ENCODE data around the gene CEMIP. TPM values are rescaled to one million over a fixed set of nuclear protein-coding genes. Genes with fewer than 3 reads are reported as not detected.

CEMIP gene
- total RNA-seq, 1 experiment from 2014 or later: 3.5 TPM

DNA sequence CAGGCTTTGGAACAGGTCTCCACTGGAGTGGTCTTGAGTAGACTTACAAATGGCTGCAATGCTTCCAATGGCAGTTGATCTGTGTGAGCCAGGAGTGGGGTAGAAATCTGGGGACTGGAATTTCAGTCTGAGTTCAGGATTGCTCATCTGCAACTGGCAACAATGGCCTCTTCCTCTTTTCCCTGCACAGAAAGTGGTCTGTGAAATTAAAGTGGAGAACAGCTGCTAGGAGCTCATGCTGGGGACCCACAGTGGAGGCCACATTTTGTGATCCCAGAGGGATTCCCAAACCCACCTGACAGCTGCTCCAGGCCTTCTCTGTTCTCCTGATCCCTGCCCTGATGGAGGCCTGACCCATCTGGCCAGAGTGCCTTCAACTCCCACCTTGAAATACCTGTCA lies 49.6 kb downstream of the CEMIP start:
- ChIA-PET CTCF (no interaction called here), RAD21 (ENCODE audit: low non-redundant PET in 1 of 2, low total read pairs in 2 of 2, uncharacterized antibody in 2 of 2, unreplicated experiment in 2 of 2) (no interaction called here), POLR2A (no interaction called here)
- Histone ChIP-seq H3K36me3 (ENCODE audit: control insufficient read depth in 1 of 2, insufficient read depth in 2 of 2, low read length in 2 of 2) (no peaks in the 10 kb centered on the region), H3K4me1 (ENCODE audit: control insufficient read depth in 1 of 2, insufficient read depth in 2 of 2, low read length in 2 of 2) (no peaks in the 10 kb centered on the region), H3K4me2 (ENCODE audit: low read length) (no peak overlapping the region), H3K79me2 (ENCODE audit: insufficient read depth, low read length) (no peaks in the 10 kb centered on the region), H2AFZ (ENCODE audit: low read depth, low read length, poor library complexity, severe bottlenecking) (no peak overlapping the region), H3K9me2 (ENCODE audit: insufficient read depth) (no peaks in the 10 kb centered on the region), H3K4me3 (replicated peaks in 1 of 2; ENCODE audit: low read depth in 1 of 2, low read length in 2 of 2) (no peak overlapping the region), H3K9ac (ENCODE audit: low read length) (no peak overlapping the region), H3K9me3 (ENCODE audit: control insufficient read depth in 1 of 2, insufficient read depth in 1 of 2, low read depth in 1 of 2, low read length in 2 of 2) (no peaks in the 10 kb centered on the region), H4K20me1 (ENCODE audit: insufficient read depth) (no peaks in the 10 kb centered on the region), H3K27ac (ENCODE audit: low read depth, low read length) (no peak overlapping the region), H3K27me3 (ENCODE audit: insufficient read depth, low read length) (no peaks in the 10 kb centered on the region)
- TF ChIP-seq TCF7L2 (IDR thresholded peaks at IDR 0.05; ENCODE audit: borderline replicate concordance, extremely low read depth, insufficient read depth, insufficient read length) (no peak), EGR1 (IDR thresholded peaks at IDR 0.05; ENCODE audit: low read depth) (no peak), POLR2A (IDR thresholded peaks at IDR 0.05; ENCODE audit: borderline replicate concordance, extremely low read depth, insufficient read depth, insufficient read length) (no peak), ZNF274 (IDR thresholded peaks at IDR 0.05; ENCODE audit: low read depth, low read length) (no peak), FOSL1 (IDR thresholded peaks at IDR 0.05; ENCODE audit: low read depth) (no peak), ELF1 (IDR thresholded peaks at IDR 0.05; ENCODE audit: borderline replicate concordance, low read depth) (no peak), ZFX (IDR thresholded peaks at IDR 0.05) (no peak), SRF (IDR thresholded peaks at IDR 0.05; ENCODE audit: low read depth) (no peak), EZH2 (IDR thresholded peaks at IDR 0.05) (no peak), CEBPB (IDR thresholded peaks at IDR 0.05; ENCODE audit: low read depth) (no peak), SP1 (IDR thresholded peaks at IDR 0.05; ENCODE audit: low read depth) (no peak), CBX3 (IDR thresholded peaks at IDR 0.05; ENCODE audit: low read depth) (no peak)
- no peak for ATAC-seq
- DNase-seq (ENCODE audit: low read depth, low spot score): no peak
- BruUV-seq (replicated peaks): no TSS peak
- intact Hi-C loops (cut with micrococcal nuclease): no loop called here

- ChIA-PET RAD21 (ENCODE audit: low non-redundant PET in 1 of 2, low total read pairs in 2 of 2, uncharacterized antibody in 2 of 2, unreplicated experiment in 2 of 2) (no interaction called here), CTCF (no interaction called here), POLR2A (no interaction called here)
- no peak for TF ChIP-seq ELF1 (IDR thresholded peaks at IDR 0.05; ENCODE audit: borderline replicate concordance, low read depth)
- no peak for TF ChIP-seq SP1 (IDR thresholded peaks at IDR 0.05; ENCODE audit: low read depth)
- TF ChIP-seq EZH2 (IDR thresholded peaks at IDR 0.05): no peak
- TF ChIP-seq POLR2A (IDR thresholded peaks at IDR 0.05; ENCODE audit: borderline replicate concordance, extremely low read depth, insufficient read depth, insufficient read length): no peak
- TF ChIP-seq FOSL1 (IDR thresholded peaks at IDR 0.05; ENCODE audit: low read depth): no peak
- no peak for TF ChIP-seq CBX3 (IDR thresholded peaks at IDR 0.05; ENCODE audit: low read depth)
- TF ChIP-seq ATF3 (IDR thresholded peaks at IDR 0.05): no peak
- TF ChIP-seq ZFX (IDR thresholded peaks at IDR 0.05): no peak
- TF ChIP-seq RAD21 (IDR thresholded peaks at IDR 0.05; ENCODE audit: low read depth): no peak
- TF ChIP-seq CEBPB (IDR thresholded peaks at IDR 0.05; ENCODE audit: low read depth): no peak
- no peak for TF ChIP-seq ZNF274 (IDR thresholded peaks at IDR 0.05; ENCODE audit: low read depth, low read length)
- no peak for TF ChIP-seq POLR2AphosphoS5 (IDR thresholded peaks at IDR 0.05; ENCODE audit: low read depth, low read length)
- no peaks in the 10 kb centered on the region for H4K20me1 ChIP-seq (ENCODE audit: insufficient read depth)
- H3K9me2 ChIP-seq (ENCODE audit: insufficient read depth): no peaks in the 10 kb centered on the region
- no peaks in the 10 kb centered on the region for H3K9me3 ChIP-seq (ENCODE audit: control insufficient read depth in 1 of 2, insufficient read depth in 1 of 2, low read depth in 1 of 2, low read length in 2 of 2)
- ATAC-seq (no peak), DNase-seq (ENCODE audit: low read depth, low spot score) (no peak)
- no peak overlapping the region for H2AFZ ChIP-seq (ENCODE audit: low read depth, low read length, poor library complexity, severe bottlenecking)
- peaks cover 3 to 6% of the 10 kb centered on the region in 2 experiments; a peak in 3 of 4 replicates for H3K4me1 ChIP-seq (ENCODE audit: control insufficient read depth in 1 of 2, insufficient read depth in 2 of 2, low read length in 2 of 2)
- H3K79me2 ChIP-seq (ENCODE audit: insufficient read depth, low read length): no peaks in the 10 kb centered on the region
- no peak overlapping the region for H3K27ac ChIP-seq (ENCODE audit: low read depth, low read length)
- intact Hi-C loops (cut with micrococcal nuclease): no loop called here
- no peaks in the 10 kb centered on the region for H3K36me3 ChIP-seq (ENCODE audit: control insufficient read depth in 1 of 2, insufficient read depth in 2 of 2, low read length in 2 of 2)
- H3K27me3 ChIP-seq (ENCODE audit: insufficient read depth, low read length): no peaks in the 10 kb centered on the region
- no peak overlapping the region for H3K4me2 ChIP-seq (ENCODE audit: low read length)
- no peak overlapping the region for H3K4me3 ChIP-seq (replicated peaks in 1 of 2; ENCODE audit: low read depth in 1 of 2, low read length in 2 of 2)
- BruUV-seq (replicated peaks): no TSS peak
- H3K9ac ChIP-seq (ENCODE audit: low read length): no peak overlapping the region
These were observed 51.5 kb downstream of the CEMIP start for GRCh38 chr15:80830677-80831076.

All from HCT116 (cell line).